Heart right ventricle (tissue), 16 donors: Measurements from ENCODE around the gene NPLOC4. TPM values are rescaled to one million over a fixed set of nuclear protein-coding genes. Genes with fewer than 3 reads are reported as not detected.

Source experiments
- ATAC-seq, 8 donors: fragments of 200-7000 bp; cut with Tn5 transposase; one replicate each; pipeline ENCODE4 v1.9.1; 2020; ENCODE audit warnings: mild to moderate bottlenecking in 8 of 8, moderate library complexity in 8 of 8, moderate number of reproducible peaks in 1 of 8
- DNase-seq, 2 donors: peaks; one replicate each; pipeline ENCODE4 v3.0.0-alpha.2; 2020
- H3K27ac ChIP-seq, 10 donors: fragments of 200-600 bp; sonication (generic) in 2 of 10; one replicate each; pipeline versions ENCODE4 v1.5.0 to v1.8.0; 2020 to 2022; ENCODE audit warnings: mild to moderate bottlenecking in 3 of 10
- H3K27me3 ChIP-seq, 7 donors: fragments of 200-600 bp; one replicate each; pipeline ENCODE4 v1.8.0; 2021 to 2022; ENCODE audit warnings: mild to moderate bottlenecking in 2 of 7
- H3K36me3 ChIP-seq, 9 donors: fragments of 200-600 bp; sonication (generic) in 1 of 9; one replicate each; pipeline versions ENCODE4 v1.5.0 to v1.8.0; 2020 to 2022; ENCODE audit warnings: mild to moderate bottlenecking in 2 of 9
- H3K4me1 ChIP-seq, 9 donors: fragments of 200-600 bp; sonication (generic) in 1 of 9; one replicate each; pipeline versions ENCODE4 v1.5.0 to v1.8.0; 2020 to 2022; ENCODE audit warnings: mild to moderate bottlenecking in 4 of 9
- H3K4me3 ChIP-seq, 10 donors: fragments of 200-600 bp; sonication (generic) in 2 of 10; one replicate each; pipeline versions ENCODE4 v1.5.0 to v1.8.0; 2020 to 2022; ENCODE audit warnings: mild to moderate bottlenecking in 7 of 10, moderate library complexity in 2 of 10
- H3K9me3 ChIP-seq, 11 donors: fragments of 200-600 bp in 10 of 11; sonication (generic) in 2 of 11; one replicate each; pipeline versions ENCODE4 v1.5.0 to v1.8.0; 2013 to 2022; ENCODE audit warnings: mild to moderate bottlenecking in 2 of 11, control low read depth in 1 of 11, moderate library complexity in 1 of 11
- CTCF ChIP-seq, 9 donors: fragments of 200-600 bp; sonication (generic) in 2 of 9; IDR thresholded peaks; one replicate each; pipeline versions ENCODE4 v1.5.0 to v1.8.0; 2021 to 2022; ENCODE audit warnings: antibody characterized with exemption in 9 of 9, mild to moderate bottlenecking in 5 of 9, moderate library complexity in 1 of 9
- WGBS, 2 donors: extraction: QIAGEN DNeasy Blood & Tissue Kit; methylation state at CpG; one replicate each; pipeline ENCODE4 v1.1.7; 2013; ENCODE audit warnings: inconsistent platforms in 1 of 2; 5-methylcytosine and 5-hydroxymethylcytosine counted together
- intact Hi-C, 10 donors: fragments of 100-400 bp; cut with DNase I; formaldehyde crosslinking; loops; one replicate each; pipeline versions ENCODE4 v1.11.1 to v1.14.2; 2022
- polyA plus RNA-seq, 2 donors: library from polyadenylated mRNA; stranded (reverse); fragments of 200-250 nt; gene quantifications; one replicate each; pipeline ENCODE4 v1.2.3, GENCODE V29; 2013
- total RNA-seq, 10 donors: library from RNA; stranded (reverse); fragmentation: NEBNext Ultra II Directional in 3 of 10; extraction: Animal tissue kit (Norgen Biotek cat#: 25700) in 3 of 10; gene quantifications; one replicate each; pipeline versions ENCODE4 v1.2.1 to v1.2.4, GENCODE V29; 2021 to 2023
- donor health status: Arrhythmogenic right ventricular cardiomyopathy.
- donor health status: ischemic (EF 13 %, LVEDD 7.1; RV severe dilation, severe dysfunction).
- donor health status: healthy with polysubstance abuse.
- donor health status: DM: no; HTN: yes; CAD: no.
- donor health status: DM: no; HTN: no; CAD: no.
- donor health status: ischemic (EF 25% LVEDD 6.9; RV normal size, moderate dysfunction).
- donor health status: ischemic (EF 25% LVEDD 5.7; RV mildly dilated, moderate dysfunction).
- donor health status: healthy.
- donor health status: DM: yes; HTN: yes; CAD: no.
- donor health status: Ischemic cardiomyopathy.
- donor health status: ischemic (EF 35%, LVEDD 5.7; RV mildly dilated, moderate dysfunction).
- donor health status: nonischemic (EF 11% LVEDD 7.7; RV severe dilation, severe dysfunction).
- donor health status: DM: yes; HTN: yes; CAD: no.
- donor health status: PGD.
- donor health status: ischemic (EF 29% LVEDD 5.4; RV normal size, mild dysfunction).
- donor health status: nonischemic (EF 23%, LVEDD 6.1; RV moderate dilation, normal function).

NPLOC4 gene
- total and polyA plus RNA-seq, 12 donors = 30.7 to 115 (median 95.2) TPM

DNA sequence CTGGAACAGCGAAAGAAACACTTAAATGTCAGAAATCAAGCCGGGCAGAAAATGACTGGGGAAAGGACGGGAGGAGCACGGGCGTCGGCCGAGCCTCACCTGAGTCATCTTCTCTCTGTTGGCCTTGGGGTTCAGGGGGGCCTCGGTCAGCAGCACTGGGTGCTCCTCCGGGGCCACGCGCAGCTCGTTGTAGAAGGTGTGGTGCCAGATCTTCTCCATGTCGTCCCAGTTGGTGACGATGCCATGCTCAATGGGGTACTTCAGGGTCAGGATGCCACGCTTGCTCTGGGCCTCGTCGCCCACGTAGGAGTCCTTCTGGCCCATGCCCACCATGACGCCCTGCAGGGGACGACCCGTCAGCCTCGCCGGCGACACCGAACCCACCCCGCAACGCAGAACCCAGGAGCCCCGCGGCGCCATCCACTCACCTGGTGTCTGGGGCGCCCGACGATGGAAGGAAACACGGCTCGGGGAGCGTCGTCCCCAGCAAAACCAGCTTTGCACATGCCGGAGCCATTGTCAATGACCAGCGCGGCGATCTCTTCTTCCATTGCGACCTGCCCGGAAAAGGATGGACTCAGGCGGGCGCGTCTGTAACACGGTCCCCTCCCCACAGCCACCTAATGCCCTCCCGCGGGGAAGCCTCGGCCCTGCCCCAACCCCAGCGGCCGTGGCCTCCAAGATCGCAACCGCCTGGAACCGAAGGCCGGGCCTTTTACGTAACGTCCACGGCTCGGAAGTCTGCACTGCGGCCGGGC lies 124.9 kb downstream of the NPLOC4 start:
- DNase-seq = peak in 1 of 2 donors; percentile 43
- 0 to 2% methylated on average over 62 of the region's 62 CpGs for WGBS, 2 donors
- H3K4me1 ChIP-seq = peaks cover 13 to 58% (median 41%) of the 10 kb centered on the region in 9 donors
- peak in 6 of 8 donors; percentile 1 to 6 (median 2) for ATAC-seq
- TF ChIP-seq CTCF (IDR thresholded peaks at IDR 0.05) = no peak
- peaks cover 8 to 47% (median 34%) of the 10 kb centered on the region in 9 donors for H3K36me3 ChIP-seq
- H3K27ac ChIP-seq = peak overlapping the region; percentile 98 to 100 (median 100)
- peak overlapping the region; percentile 73 to 99 (median 94) for H3K4me3 ChIP-seq
- no peaks in the 10 kb centered on the region for H3K27me3 ChIP-seq
- H3K9me3 ChIP-seq = peaks cover 0 to 5% (median 0%) of the 10 kb centered on the region in 11 donors
- intact Hi-C loops = loop anchor here in 1 of 10 donors (2.0 kb wide), 1 partner anchor 117 kb away; the partner anchor contains the start of gene BAHCC1

DNA sequence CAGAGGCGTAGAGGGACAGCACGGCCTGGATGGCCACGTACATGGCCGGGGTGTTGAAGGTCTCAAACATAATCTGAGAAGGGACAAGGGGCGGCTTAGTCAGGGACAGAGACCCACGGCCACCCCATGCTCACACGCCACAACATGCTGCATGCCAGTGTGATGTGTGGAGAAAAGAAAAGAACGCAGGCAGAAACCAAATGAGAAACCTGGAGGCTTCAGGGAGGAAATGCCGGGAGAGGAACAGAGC lies 125.4 kb downstream of the NPLOC4 start:
- no peak for TF ChIP-seq CTCF (IDR thresholded peaks at IDR 0.05)
- no peak for DNase-seq
- peak overlapping the region; percentile 73 to 99 (median 94) for H3K4me3 ChIP-seq
- intact Hi-C loops = no loop called here
- ATAC-seq = no peak
- peaks cover 8 to 53% (median 36%) of the 10 kb centered on the region in 9 donors for H3K4me1 ChIP-seq
- peaks cover 0 to 5% (median 0%) of the 10 kb centered on the region in 11 donors for H3K9me3 ChIP-seq
- 0 to 4% methylated on average over 9 of the region's 9 CpGs for WGBS, 2 donors
- peak overlapping the region; percentile 98 to 100 (median 100) for H3K27ac ChIP-seq
- H3K27me3 ChIP-seq = no peaks in the 10 kb centered on the region
- peaks cover 8 to 47% (median 34%) of the 10 kb centered on the region in 9 donors for H3K36me3 ChIP-seq

DNA sequence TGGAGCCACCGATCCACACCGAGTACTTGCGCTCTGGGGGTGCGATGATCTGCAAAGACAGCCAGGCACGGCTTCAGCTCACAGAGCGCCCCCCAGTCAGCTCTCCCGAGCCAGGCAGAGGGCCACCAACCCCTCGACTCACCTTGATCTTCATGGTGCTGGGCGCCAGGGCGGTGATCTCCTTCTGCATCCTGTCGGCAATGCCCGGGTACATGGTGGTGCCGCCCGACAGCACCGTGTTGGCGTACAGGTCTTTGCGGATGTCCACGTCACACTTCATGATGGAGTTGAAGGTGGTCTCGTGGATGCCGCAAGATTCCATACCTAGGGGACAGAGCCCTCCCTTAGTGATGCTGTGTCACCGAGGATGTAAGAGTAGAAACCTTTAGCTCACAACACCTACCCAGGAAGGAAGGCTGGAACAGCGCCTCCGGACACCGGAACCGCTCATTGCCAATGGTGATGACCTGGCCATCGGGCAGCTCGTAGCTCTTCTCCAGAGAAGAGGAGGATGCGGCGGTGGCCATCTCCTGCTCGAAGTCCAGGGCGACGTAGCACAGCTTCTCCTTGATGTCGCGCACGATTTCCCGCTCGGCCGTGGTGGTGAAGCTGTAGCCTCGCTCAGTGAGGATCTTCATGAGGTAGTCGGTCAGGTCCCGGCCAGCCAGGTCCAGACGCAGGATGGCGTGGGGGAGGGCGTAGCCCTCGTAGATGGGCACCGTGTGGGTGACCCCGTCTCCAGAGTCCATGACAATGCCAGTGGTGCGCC lies 125.9 kb downstream of the NPLOC4 start:
- 1 to 7% methylated on average over 48 of the region's 48 CpGs for WGBS, 2 donors
- TF ChIP-seq CTCF (IDR thresholded peaks at IDR 0.05) = no peak

DNA sequence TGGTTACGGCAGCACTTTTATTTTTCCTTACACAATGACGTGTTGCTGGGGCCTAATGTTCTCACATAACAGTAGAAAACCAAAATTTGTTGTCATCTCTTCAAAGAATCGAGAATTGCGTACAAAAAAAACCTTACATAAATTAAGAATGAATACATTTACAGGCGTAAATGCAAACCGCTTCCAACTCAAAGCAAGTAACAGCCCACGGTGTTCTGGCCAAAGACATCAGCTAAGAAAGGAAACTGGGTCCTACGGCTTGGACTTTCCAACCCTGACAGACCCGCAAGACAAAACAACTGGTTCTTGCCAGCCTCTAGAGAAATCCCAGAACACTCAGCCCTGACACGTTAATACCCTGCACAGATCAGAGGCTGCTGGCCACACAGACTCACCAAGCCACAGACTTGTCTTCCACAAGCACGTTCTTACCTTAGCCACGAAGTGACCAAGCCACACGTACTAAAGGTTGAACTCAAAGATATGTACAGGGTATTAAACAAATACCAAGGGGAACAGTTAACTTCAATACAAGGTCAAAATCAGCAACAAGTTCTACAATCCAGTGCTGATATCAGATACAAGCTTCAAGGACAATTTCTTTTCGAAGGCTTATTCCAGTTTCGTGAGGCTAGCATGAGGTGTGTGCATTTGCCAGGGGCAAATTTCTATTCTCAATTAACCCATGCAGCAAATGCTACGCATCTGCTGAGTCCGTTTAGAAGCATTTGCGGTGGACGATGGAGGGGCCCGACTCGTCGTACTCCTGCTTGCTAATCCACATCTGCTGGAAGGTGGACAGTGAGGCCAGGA lies 126.7 kb downstream of the NPLOC4 start:
- Histone ChIP-seq H3K27ac (peak overlapping the region in 9 of 10 donors; percentile 98 to 100 (median 100)), H3K36me3 (peaks cover 8 to 47% (median 34%) of the 10 kb centered on the region in 9 donors), H3K4me1 (peaks cover 0 to 40% (median 24%) of the 10 kb centered on the region in 9 donors), H3K9me3 (peaks cover 0 to 5% (median 0%) of the 10 kb centered on the region in 11 donors), H3K4me3 (peak overlapping the region; percentile 73 to 99 (median 94)), H3K27me3 (no peaks in the 10 kb centered on the region)
- no peak for DNase-seq
- intact Hi-C loops = no loop called here
- no peak for ATAC-seq
- no peak for TF ChIP-seq CTCF (IDR thresholded peaks at IDR 0.05)
- 2 to 15% methylated on average over 22 of the region's 22 CpGs for WGBS, 2 donors

More for the DNA sequence above, 125.9 kb downstream of the NPLOC4 start:
- intact Hi-C loops = no loop called here
- ATAC-seq (no peak), DNase-seq (no peak)
- peaks cover 0 to 5% (median 0%) of the 10 kb centered on the region in 11 donors for H3K9me3 ChIP-seq
- H3K36me3 ChIP-seq = peaks cover 8 to 47% (median 34%) of the 10 kb centered on the region in 9 donors
- peaks cover 3 to 48% (median 31%) of the 10 kb centered on the region in 9 donors for H3K4me1 ChIP-seq
- no peaks in the 10 kb centered on the region for H3K27me3 ChIP-seq
- peak overlapping the region in 9 of 10 donors; percentile 98 to 100 (median 100) for H3K27ac ChIP-seq
- H3K4me3 ChIP-seq = peak overlapping the region; percentile 73 to 99 (median 94)
